22Rv1 (cell line): ENCODE data around the gene NBR1.

Source experiments
- CTCF ChIP-seq: fragments of 450-650 bp; IDR thresholded peaks from 2 replicates; pipeline ENCODE4 v1.5.1; 2017; ENCODE audit warnings: mild to moderate bottlenecking
- ZFX ChIP-seq: fragments of 450-650 bp; IDR thresholded peaks from 2 replicates; pipeline ENCODE4 v1.6.1; 2017; ENCODE audit warnings: antibody characterized with exemption, borderline replicate concordance

- TF ChIP-seq CTCF (no peak), ZFX (no peak)
These were observed 41.4 kb upstream of the NBR1 start for GRCh38 chr17:43129671-43130010.
